Trophoblast cell (in vitro differentiated cells and primary cell): ENCODE measurements around the gene LDB3.

ENCODE experiments used
- DNase-seq, 2 donors: peaks; one replicate each; pipeline ENCODE4 v3.0.0-alpha.2; 2016
- H2AFZ ChIP-seq: 2 replicates; pipeline ENCODE4 v1.6.1; 2013; ENCODE audit warnings: low read length, moderate library complexity, mild to moderate bottlenecking; ENCODE audit not compliant: insufficient read depth, poor library complexity
- H2AK5ac ChIP-seq: 2 replicates; pipeline ENCODE4 v1.6.1; 2013; ENCODE audit warnings: mild to moderate bottlenecking, low read length
- H2BK120ac ChIP-seq: 2 replicates; pipeline ENCODE4 v1.6.1; 2013; ENCODE audit warnings: low read length, mild to moderate bottlenecking, moderate library complexity; ENCODE audit not compliant: insufficient read depth, poor library complexity
- H2BK12ac ChIP-seq: 2 replicates; pipeline ENCODE4 v1.6.1; 2013; ENCODE audit warnings: mild to moderate bottlenecking, low read length, moderate library complexity
- H2BK5ac ChIP-seq: 2 replicates; pipeline ENCODE4 v1.6.1; 2013; ENCODE audit warnings: low read length, low read depth, moderate library complexity, mild to moderate bottlenecking; ENCODE audit not compliant: poor library complexity
- H3K14ac ChIP-seq: 2 replicates; pipeline ENCODE4 v1.6.1; 2013; ENCODE audit warnings: mild to moderate bottlenecking, low read length
- H3K18ac ChIP-seq: 2 replicates; pipeline ENCODE4 v1.6.1; 2013; ENCODE audit warnings: mild to moderate bottlenecking, low read length
- H3K23ac ChIP-seq: 2 replicates; pipeline ENCODE4 v1.6.1; 2013; ENCODE audit warnings: low read length
- H3K27ac ChIP-seq: 2 replicates; pipeline ENCODE4 v1.5.1; 2013; ENCODE audit warnings: low read depth, mild to moderate bottlenecking, inconsistent platforms, low read length, moderate library complexity
- H3K27me3 ChIP-seq: 2 replicates; pipeline ENCODE4 v1.6.1; 2013; ENCODE audit warnings: inconsistent platforms, mild to moderate bottlenecking, low read length, moderate library complexity; ENCODE audit not compliant: insufficient read depth
- H3K36me3 ChIP-seq, 2 experiments: 1 replicate in 1 of 2; 2 replicates in 1 of 2; pipeline ENCODE4 v1.6.1; 2013; ENCODE audit warnings: low read length in 2 of 2, mild to moderate bottlenecking in 2 of 2, moderate library complexity in 1 of 2; ENCODE audit not compliant: insufficient read depth in 2 of 2, control insufficient read depth in 1 of 2
- H3K4ac ChIP-seq: 2 replicates; pipeline ENCODE4 v1.6.1; 2013; ENCODE audit warnings: low read depth, mild to moderate bottlenecking, low read length, moderate library complexity
- H3K4me1 ChIP-seq, 2 experiments: 1 replicate in 1 of 2; 2 replicates in 1 of 2; pipeline ENCODE4 v1.6.1; 2013; ENCODE audit warnings: low read length in 2 of 2, mild to moderate bottlenecking in 2 of 2, moderate library complexity in 1 of 2; ENCODE audit not compliant: insufficient read depth in 2 of 2, control insufficient read depth in 1 of 2
- H3K4me2 ChIP-seq: 2 replicates; pipeline ENCODE4 v1.6.1; 2013; ENCODE audit warnings: inconsistent platforms, mild to moderate bottlenecking, low read length, moderate library complexity
- H3K4me3 ChIP-seq: 2 replicates; pipeline ENCODE4 v1.5.1; 2013; ENCODE audit warnings: mild to moderate bottlenecking, low read depth, low read length, inconsistent platforms
- H3K79me1 ChIP-seq: one replicate; pipeline ENCODE4 v1.6.1; 2013; ENCODE audit warnings: low read length
- H3K79me2 ChIP-seq: 2 replicates; pipeline ENCODE4 v1.6.1; 2013; ENCODE audit warnings: low read length, mild to moderate bottlenecking; ENCODE audit not compliant: control insufficient read depth, insufficient read depth, poor library complexity
- H3K9ac ChIP-seq: 2 replicates; pipeline ENCODE4 v1.6.1; 2013; ENCODE audit warnings: mild to moderate bottlenecking, low read length
- H3K9me3 ChIP-seq: 2 replicates; pipeline ENCODE4 v1.6.1; 2013; ENCODE audit warnings: low read depth, mild to moderate bottlenecking, control low read depth, inconsistent platforms, low read length; ENCODE audit not compliant: insufficient read depth
- H4K12ac ChIP-seq: 2 replicates; pipeline ENCODE4 v1.6.1; 2013; ENCODE audit warnings: low read depth, mild to moderate bottlenecking, low read length, moderate library complexity
- H4K8ac ChIP-seq: 2 replicates; pipeline ENCODE4 v1.6.1; 2013; ENCODE audit warnings: low read depth, mild to moderate bottlenecking, low read length, moderate library complexity
- H4K91ac ChIP-seq: one replicate; pipeline ENCODE4 v1.6.1; 2013; ENCODE audit warnings: low read depth, mild to moderate bottlenecking, low read length, moderate library complexity
- WGBS: extraction: QIAGEN DNeasy Blood & Tissue Kit; methylation state at CpG from one replicate; pipeline ENCODE4 v1.1.7; 2013; ENCODE audit warnings: missing lambda C conversion rate; ENCODE audit not compliant: insufficient read length, insufficient coverage; ENCODE audit errors: extremely low coverage; 5-methylcytosine and 5-hydroxymethylcytosine counted together

Gene LDB3

DNA sequence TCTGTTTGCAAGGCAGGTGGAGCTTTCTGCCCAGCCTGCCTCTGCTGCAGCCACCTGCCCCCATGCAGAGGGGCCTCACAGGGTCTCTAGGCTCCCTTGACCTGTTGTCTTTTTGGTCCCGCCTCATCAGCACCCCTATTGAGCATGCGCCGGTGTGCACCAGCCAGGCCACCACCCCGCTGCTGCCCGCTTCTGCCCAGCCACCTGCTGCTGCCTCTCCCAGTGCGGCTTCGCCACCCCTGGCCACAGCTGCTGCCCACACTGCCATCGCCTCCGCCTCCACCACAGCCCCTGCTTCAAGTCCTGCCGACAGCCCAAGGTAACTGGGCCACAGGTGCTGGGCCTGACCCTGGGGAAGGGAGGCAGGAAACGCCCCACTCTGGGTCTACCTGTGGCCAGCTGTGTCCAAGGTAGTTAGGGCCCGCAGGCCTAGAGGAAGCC is 38.1 kb downstream of the LDB3 start:
- H2AFZ ChIP-seq, result no peak overlapping the region
- no peak overlapping the region for H3K4me2 ChIP-seq
- H3K14ac ChIP-seq, result no peak overlapping the region
- no peak overlapping the region for H4K8ac ChIP-seq
- no peak overlapping the region for H2AK5ac ChIP-seq
- no peaks in the 10 kb centered on the region for H3K36me3 ChIP-seq
- no peak overlapping the region for H3K4me3 ChIP-seq
- peaks cover 3 to 4% of the 10 kb centered on the region in 2 experiments for H3K4me1 ChIP-seq
- no peak overlapping the region for H4K12ac ChIP-seq
- H2BK5ac ChIP-seq, result no peak overlapping the region
- H3K4ac ChIP-seq, result no peak overlapping the region
- H3K27me3 ChIP-seq, result no peaks in the 10 kb centered on the region
- WGBS, result no CpG with 5 or more reads among the region's 12 CpGs
- H2BK120ac ChIP-seq, result no peak overlapping the region
- no peak overlapping the region for H3K27ac ChIP-seq
- H4K91ac ChIP-seq, result no peak overlapping the region
- H3K9me3 ChIP-seq, result peaks cover 4% of the 10 kb centered on the region
- no peak overlapping the region for H3K9ac ChIP-seq
- H3K18ac ChIP-seq, result no peak overlapping the region
- DNase-seq, result no peak
- no peak overlapping the region for H2BK12ac ChIP-seq
- no peak overlapping the region for H3K23ac ChIP-seq
- peaks cover 5% of the 10 kb centered on the region for H3K79me2 ChIP-seq
- peaks cover 7% of the 10 kb centered on the region for H3K79me1 ChIP-seq

- Histone ChIP-seq H2BK5ac (no peak overlapping the region), H3K23ac (no peak overlapping the region), H3K14ac (no peak overlapping the region), H3K4ac (no peak overlapping the region), H3K18ac (no peak overlapping the region), H3K4me1 (peaks cover 4 to 6% of the 10 kb centered on the region in 2 experiments), H3K4me3 (no peak overlapping the region), H3K4me2 (no peak overlapping the region), H4K91ac (no peak overlapping the region), H3K79me2 (peaks cover 7% of the 10 kb centered on the region), H3K27me3 (no peaks in the 10 kb centered on the region), H2AK5ac (no peak overlapping the region), H4K8ac (no peak overlapping the region), H2AFZ (no peak overlapping the region), H2BK12ac (no peak overlapping the region), H4K12ac (no peak overlapping the region), H3K27ac (no peak overlapping the region), H3K9ac (no peak overlapping the region), H3K79me1 (peaks cover 11% of the 10 kb centered on the region), H2BK120ac (no peak overlapping the region), H3K9me3 (peaks cover 4% of the 10 kb centered on the region), H3K36me3 (no peaks in the 10 kb centered on the region)
- WGBS, result no CpG with 5 or more reads among the region's 1 CpG
- DNase-seq, result no peak
Observed at GRCh38 chr10:86706977-86707376, 38.7 kb downstream of the LDB3 start.

DNA sequence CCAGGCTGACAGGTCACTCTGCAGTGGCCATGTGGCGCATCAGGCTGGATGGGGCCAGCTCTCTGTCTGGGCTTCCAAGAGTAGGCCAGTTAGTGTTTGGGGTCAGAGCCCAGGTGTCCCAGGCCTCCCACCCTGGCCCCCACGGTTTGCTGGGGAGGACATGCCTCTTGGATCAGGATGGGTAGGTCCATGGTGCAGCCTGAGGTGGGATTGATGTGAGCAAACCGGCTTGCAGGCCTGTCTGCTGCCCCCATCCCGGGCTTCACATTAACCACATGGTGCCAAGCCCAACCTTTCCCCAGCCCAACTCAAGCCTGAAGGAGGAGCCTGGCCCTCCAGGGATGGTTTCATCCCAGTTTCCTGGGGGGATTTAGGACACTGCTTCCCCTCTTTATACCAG is 39.2 kb downstream of the LDB3 start:
- no peak overlapping the region for H2BK120ac ChIP-seq
- peaks cover 9 to 11% of the 10 kb centered on the region in 2 experiments for H3K4me1 ChIP-seq
- H2BK12ac ChIP-seq, result no peak overlapping the region
- H3K36me3 ChIP-seq, result no peaks in the 10 kb centered on the region
- H3K9ac ChIP-seq, result no peak overlapping the region
- no peak overlapping the region for H2AFZ ChIP-seq
- no peak overlapping the region for H2AK5ac ChIP-seq
- no peak overlapping the region for H3K4me2 ChIP-seq
- H3K9me3 ChIP-seq, result peaks cover 4% of the 10 kb centered on the region
- no peak for DNase-seq
- no CpG with 5 or more reads among the region's 4 CpGs for WGBS
- H3K4ac ChIP-seq, result no peak overlapping the region
- H4K8ac ChIP-seq, result no peak overlapping the region
- no peak overlapping the region for H3K18ac ChIP-seq
- H3K23ac ChIP-seq, result no peak overlapping the region
- peaks cover 11% of the 10 kb centered on the region for H3K79me2 ChIP-seq
- no peaks in the 10 kb centered on the region for H3K27me3 ChIP-seq
- H2BK5ac ChIP-seq, result no peak overlapping the region
- H3K27ac ChIP-seq, result no peak overlapping the region
- peaks cover 16% of the 10 kb centered on the region for H3K79me1 ChIP-seq
- H3K4me3 ChIP-seq, result no peak overlapping the region
- no peak overlapping the region for H4K12ac ChIP-seq
- no peak overlapping the region for H4K91ac ChIP-seq
- no peak overlapping the region for H3K14ac ChIP-seq

GRCh38 chr10:86708068-86708782 is 39.9 kb downstream of the LDB3 start:
- Histone ChIP-seq H2BK12ac (no peak overlapping the region), H3K4me2 (no peak overlapping the region), H3K23ac (no peak overlapping the region), H3K36me3 (no peaks in the 10 kb centered on the region), H3K4me3 (no peak overlapping the region), H3K18ac (no peak overlapping the region), H2BK120ac (no peak overlapping the region), H2BK5ac (no peak overlapping the region), H3K4me1 (peaks cover 9 to 11% of the 10 kb centered on the region in 2 experiments), H2AFZ (no peak overlapping the region), H4K91ac (no peak overlapping the region), H4K12ac (no peak overlapping the region), H4K8ac (no peak overlapping the region), H3K9me3 (peaks cover 1% of the 10 kb centered on the region), H3K79me1 (peaks cover 16% of the 10 kb centered on the region), H3K27me3 (no peaks in the 10 kb centered on the region), H3K79me2 (peaks cover 11% of the 10 kb centered on the region), H2AK5ac (no peak overlapping the region), H3K9ac (no peak overlapping the region), H3K14ac (no peak overlapping the region), H3K27ac (no peak overlapping the region), H3K4ac (no peak overlapping the region)
- no CpG with 5 or more reads among the region's 8 CpGs for WGBS
- no peak for DNase-seq
